Mammary epithelial cell (primary cell): ENCODE results near the gene ATP13A3.

Experiments used
- CTCF ChIP-seq, 2 donors: IDR thresholded peaks in 1 of 2; conservative IDR thresholded peaks in 1 of 2; 2 replicates each; pipeline ENCODE4 v1.5.1; 2011 to 2012; ENCODE audit warnings: inconsistent platforms in 2 of 2, low read length in 2 of 2, mild to moderate bottlenecking in 2 of 2, control low read depth in 1 of 2, low read depth in 1 of 2; ENCODE audit not compliant: insufficient read depth in 1 of 2; ENCODE audit errors: extremely low read depth in 1 of 2
- EZH2 ChIP-seq: IDR thresholded peaks from 2 replicates; pipeline ENCODE4 v1.6.1; 2012; ENCODE audit warnings: low read length, inconsistent platforms, borderline replicate concordance

- TF ChIP-seq CTCF (conservative IDR thresholded peaks at IDR 0.05 in 1 of 2, IDR thresholded peaks at IDR 0.05 in 1 of 2; ENCODE audit: extremely low read depth in 1 of 2, insufficient read depth in 1 of 2, low read depth in 1 of 2, low read length in 2 of 2) (no peak), EZH2 (no peak)
Observed at GRCh38 chr3:194422188-194422587, 64.6 kb downstream of the ATP13A3 start.
